GF-D8 (cell line): Measurements from ENCODE around the gene OSTM1.

Source experiments
- DNase-seq: peaks from one replicate; lab custom pipeline; 2025; lab: John Stamatoyannopoulos, UW

Gene OSTM1, protein sequence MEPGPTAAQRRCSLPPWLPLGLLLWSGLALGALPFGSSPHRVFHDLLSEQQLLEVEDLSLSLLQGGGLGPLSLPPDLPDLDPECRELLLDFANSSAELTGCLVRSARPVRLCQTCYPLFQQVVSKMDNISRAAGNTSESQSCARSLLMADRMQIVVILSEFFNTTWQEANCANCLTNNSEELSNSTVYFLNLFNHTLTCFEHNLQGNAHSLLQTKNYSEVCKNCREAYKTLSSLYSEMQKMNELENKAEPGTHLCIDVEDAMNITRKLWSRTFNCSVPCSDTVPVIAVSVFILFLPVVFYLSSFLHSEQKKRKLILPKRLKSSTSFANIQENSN

GRCh38 chr6:108074359-108075144 is at the start of gene OSTM1:
Gene OSTM1 (minus strand): TSS chr6:108074741. CDS start chr6:108074651, 90 bp downstream.
- peak; percentile 54 for DNase-seq

- no peak for DNase-seq
Observed at GRCh38 chr6:108123946-108124345, 49.4 kb upstream of the OSTM1 start.

- DNase-seq, result no peak
Observed at GRCh38 chr6:108123481-108123929, 49.0 kb upstream of the OSTM1 start.

GRCh38 chr6:108121612-108122011 is 47.1 kb upstream of the OSTM1 start:
- DNase-seq, result no peak

GRCh38 chr6:108120311-108120710 is 45.8 kb upstream of the OSTM1 start:
- DNase-seq, result no peak

DNA sequence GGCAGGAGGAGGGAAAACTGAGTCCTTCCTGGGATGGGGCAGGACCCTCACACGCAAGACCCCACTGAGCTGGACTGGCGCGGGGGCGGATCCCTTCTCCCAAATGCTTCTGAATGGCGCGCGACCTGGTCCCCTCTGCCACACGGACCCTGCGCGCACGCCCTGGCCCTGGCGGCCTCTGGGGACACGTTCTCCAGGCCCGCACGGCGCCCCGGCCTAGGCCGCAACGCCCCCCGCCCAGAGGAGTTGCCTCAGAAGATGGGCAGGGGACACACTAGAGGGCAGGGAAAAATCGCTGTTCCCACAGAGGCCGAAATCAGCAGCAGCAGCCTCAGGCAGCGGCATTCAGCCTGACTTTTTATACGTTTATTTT is 45.2 kb upstream of the OSTM1 start:
- DNase-seq, result no peak

- no peak for DNase-seq
Observed at GRCh38 chr6:108118810-108119768, 44.5 kb upstream of the OSTM1 start.

GRCh38 chr6:108118359-108118724 is 43.8 kb upstream of the OSTM1 start:
- no peak for DNase-seq

GRCh38 chr6:108117427-108118358 is 43.2 kb upstream of the OSTM1 start:
- no peak for DNase-seq

GRCh38 chr6:108116546-108117426 is 42.2 kb upstream of the OSTM1 start:
- DNase-seq, result no peak

- peak; percentile 9 for DNase-seq
Observed at GRCh38 chr6:108115598-108116058, 41.1 kb upstream of the OSTM1 start.

DNA sequence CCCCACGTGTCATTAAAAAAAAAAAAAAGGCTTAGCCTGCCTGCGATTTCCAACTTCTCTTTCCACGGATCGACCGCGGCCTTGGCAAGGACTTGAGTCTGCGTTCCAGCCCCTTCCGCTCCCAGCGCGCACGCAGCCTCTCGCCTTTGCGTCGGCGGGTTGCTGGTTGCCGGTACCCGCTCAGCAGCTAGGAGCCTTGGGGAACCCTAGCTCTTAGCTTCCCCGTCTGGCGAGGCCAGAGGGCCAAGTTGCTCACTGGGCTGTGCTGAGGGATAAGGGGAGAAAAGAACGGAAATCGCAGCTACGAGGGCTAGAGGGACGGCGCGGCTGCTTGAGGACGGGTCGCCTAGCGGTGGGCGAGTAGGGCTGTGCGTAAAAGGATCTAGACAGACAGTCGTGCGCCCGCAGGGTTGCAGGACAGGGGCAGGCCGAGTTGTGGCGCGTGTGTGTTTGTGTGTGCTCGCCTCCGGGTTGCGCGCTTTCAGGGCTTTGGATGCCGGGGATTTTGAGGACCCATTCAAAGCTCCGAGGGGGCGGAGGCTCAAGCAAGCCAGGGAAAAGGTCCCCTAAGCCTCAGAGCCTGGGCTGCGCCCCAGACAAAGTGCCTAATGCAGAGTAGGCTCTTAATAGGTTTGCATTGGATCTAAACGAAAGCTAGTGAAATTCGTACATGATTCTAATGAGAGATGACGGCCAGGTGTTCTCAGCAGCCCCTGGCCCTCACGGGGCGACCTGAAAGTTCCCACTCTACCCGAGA is 40.5 kb upstream of the OSTM1 start:
- DNase-seq, result peak; percentile 42

- peak; percentile 29 for DNase-seq
Observed at GRCh38 chr6:108113557-108114519, 39.3 kb upstream of the OSTM1 start.

DNA sequence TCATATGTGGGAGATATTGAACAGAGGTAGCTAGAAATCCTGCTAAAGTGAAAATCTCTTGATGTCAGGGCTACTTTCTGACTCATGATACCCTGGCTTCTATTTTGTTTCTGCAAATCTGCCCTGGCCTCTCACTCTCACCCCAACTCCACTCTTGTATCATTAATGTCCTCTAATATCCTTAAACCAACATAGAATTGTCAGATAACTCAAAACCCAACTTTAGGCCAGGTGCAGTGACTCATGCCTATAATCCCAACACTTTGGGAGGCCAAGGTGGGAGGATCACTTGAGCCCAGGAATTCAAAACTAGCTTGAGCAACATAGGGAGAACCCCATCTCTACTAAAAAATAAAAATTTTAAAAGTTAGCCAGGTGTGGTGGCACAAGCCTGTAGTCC is 33.8 kb upstream of the OSTM1 start:
- no peak for DNase-seq

GRCh38 chr6:108107102-108107501 is 32.6 kb upstream of the OSTM1 start:
- DNase-seq, result no peak

DNA sequence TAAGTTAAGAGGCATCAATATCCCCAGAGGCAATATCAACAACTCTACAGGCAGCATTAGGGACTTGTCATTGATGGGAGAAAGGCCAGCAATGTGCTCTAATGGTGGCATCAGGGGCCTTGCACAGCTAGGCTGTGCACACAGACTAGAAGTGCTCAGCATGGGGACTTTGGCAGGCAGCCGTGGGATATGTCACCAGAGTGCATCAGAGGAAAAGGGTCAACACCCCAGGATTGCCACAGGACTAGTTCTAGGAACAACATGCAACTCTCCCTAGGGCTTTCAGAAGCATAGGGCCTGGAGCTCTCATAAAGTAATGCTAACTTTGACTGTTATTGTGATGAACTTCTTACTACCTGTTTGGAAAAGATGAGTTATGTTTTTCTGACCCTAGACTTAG is 32.2 kb upstream of the OSTM1 start:
- no peak for DNase-seq

GRCh38 chr6:108106261-108106660 is 31.7 kb upstream of the OSTM1 start:
- no peak for DNase-seq

GRCh38 chr6:108105571-108105970 is 31.0 kb upstream of the OSTM1 start:
- DNase-seq, result no peak
